ENCODE results near the gene ASRGL1. TPM values are rescaled to one million over a fixed set of nuclear protein-coding genes. Genes with fewer than 3 reads are reported as not detected.

The ASRGL1 gene
- polyA plus RNA-seq, 1 experiment: 0.61 TPM

- no peak overlapping the region for H3K27ac ChIP-seq (ENCODE audit: low read depth, low read length)
- H3K27me3 ChIP-seq (ENCODE audit: control insufficient read depth, insufficient read depth, low read length): peaks cover 10% of the 10 kb centered on the region
- ChIA-PET CTCF (interaction anchor here (1.1 to 5.1 kb wide), 3 partner anchors 22 to 159 kb away, joined by 3 to 39 read pairs (median 34); no protein-coding TSS in a partner anchor), POLR2A (interaction anchor here (1.5 to 1.9 kb wide), 2 partner anchors 171 to 439 kb away, joined by 5 read pairs; partner anchors contain the start of gene EEF1G)
- H3K9me3 ChIP-seq (ENCODE audit: control insufficient read depth, insufficient read depth, low read length): no peaks in the 10 kb centered on the region
- TF ChIP-seq CTCF (IDR thresholded peaks at IDR 0.05; ENCODE audit: low read depth, low read length): no peak
- H3K4me3 ChIP-seq (ENCODE audit: low read depth, low read length): no peak overlapping the region
- DNase-seq (ENCODE audit: low read depth, low spot score): no peak
These were observed 65.1 kb downstream of the ASRGL1 start for GRCh38 chr11:62402226-62402959.

- ChIA-PET POLR2A (no interaction called here), CTCF (interaction anchor here (1.1 to 5.1 kb wide), 4 partner anchors 21 to 158 kb away, joined by 3 to 39 read pairs (median 20); no protein-coding TSS in a partner anchor)
- Histone ChIP-seq H3K27me3 (ENCODE audit: control insufficient read depth, insufficient read depth, low read length) (peaks cover 10% of the 10 kb centered on the region), H3K4me3 (ENCODE audit: low read depth, low read length) (no peak overlapping the region), H3K9me3 (ENCODE audit: control insufficient read depth, insufficient read depth, low read length) (no peaks in the 10 kb centered on the region), H3K27ac (ENCODE audit: low read depth, low read length) (no peak overlapping the region)
- TF ChIP-seq CTCF (IDR thresholded peaks at IDR 0.05; ENCODE audit: low read depth, low read length): no peak
- DNase-seq (ENCODE audit: low read depth, low spot score): no peak
These were observed 65.9 kb downstream of the ASRGL1 start for GRCh38 chr11:62402960-62403730.

- ChIA-PET CTCF (interaction anchor here (1.4 kb wide), 1 partner anchor 20 kb away, joined by 5 read pairs; no protein-coding TSS in a partner anchor), POLR2A (no interaction called here)
- DNase-seq (ENCODE audit: low read depth, low spot score): no peak
- Histone ChIP-seq H3K27ac (ENCODE audit: low read depth, low read length) (no peak overlapping the region), H3K27me3 (ENCODE audit: control insufficient read depth, insufficient read depth, low read length) (peaks cover 10% of the 10 kb centered on the region), H3K4me3 (ENCODE audit: low read depth, low read length) (no peak overlapping the region), H3K9me3 (ENCODE audit: control insufficient read depth, insufficient read depth, low read length) (no peaks in the 10 kb centered on the region)
- no peak for TF ChIP-seq CTCF (IDR thresholded peaks at IDR 0.05; ENCODE audit: low read depth, low read length)
These were observed 67.2 kb downstream of the ASRGL1 start for GRCh38 chr11:62404435-62404834.

GRCh38 chr11:62404901-62405300, 67.7 kb downstream of the ASRGL1 start:
- ChIA-PET POLR2A (no interaction called here), CTCF (no interaction called here)
- H3K4me3 ChIP-seq (ENCODE audit: low read depth, low read length): no peak overlapping the region
- no peak for DNase-seq (ENCODE audit: low read depth, low spot score)
- no peak overlapping the region for H3K27ac ChIP-seq (ENCODE audit: low read depth, low read length)
- H3K9me3 ChIP-seq (ENCODE audit: control insufficient read depth, insufficient read depth, low read length): no peaks in the 10 kb centered on the region
- TF ChIP-seq CTCF (IDR thresholded peaks at IDR 0.05; ENCODE audit: low read depth, low read length): no peak
- H3K27me3 ChIP-seq (ENCODE audit: control insufficient read depth, insufficient read depth, low read length): peaks cover 10% of the 10 kb centered on the region

Measured in AG04450 (cell line).